Measurements from ENCODE around the gene NLRC5. TPM values are rescaled to one million over a fixed set of nuclear protein-coding genes. Genes with fewer than 3 reads are reported as not detected.

Gene NLRC5
- total RNA-seq, 4 donors from 2014 or later = 14.4 to 22.5 (median 16.6) TPM

GRCh38 chr16:57127836-57128235 is 138.5 kb downstream of the NLRC5 start:
- H3K27me3 ChIP-seq = no peaks in the 10 kb centered on the region
- peaks cover 0 to 54% (median 30%) of the 10 kb centered on the region in 4 donors for H3K36me3 ChIP-seq
- WGBS = 94% methylated on average over 6 of the region's 7 CpGs
- DNase-seq (ENCODE audit: extremely low spot score) = no peak
- H3K4me3 ChIP-seq = no peak overlapping the region
- peaks cover 0 to 8% (median 0%) of the 10 kb centered on the region in 4 donors for H3K4me1 ChIP-seq
- intact Hi-C loops (cut with DNase I) = no loop called here
- TF ChIP-seq CTCF (IDR thresholded peaks at IDR 0.05) (no peak), POLR2A (IDR thresholded peaks at IDR 0.05; ENCODE audit: low read depth) (no peak), POLR2AphosphoS5 (IDR thresholded peaks at IDR 0.05) (no peak), EP300 (IDR thresholded peaks at IDR 0.05) (no peak)
- no peaks in the 10 kb centered on the region for H3K9me3 ChIP-seq
- H3K27ac ChIP-seq (replicated peaks in 1 of 4) = no peak overlapping the region

- Histone ChIP-seq H3K27ac (replicated peaks in 1 of 4) (no peak overlapping the region), H3K4me1 (peaks cover 0 to 8% (median 0%) of the 10 kb centered on the region in 4 donors), H3K9me3 (no peaks in the 10 kb centered on the region), H3K36me3 (peaks cover 0 to 50% (median 21%) of the 10 kb centered on the region in 4 donors), H3K4me3 (no peak overlapping the region), H3K27me3 (no peaks in the 10 kb centered on the region)
- 79% methylated on average over 11 of the region's 11 CpGs for WGBS
- no peak for TF ChIP-seq POLR2A (IDR thresholded peaks at IDR 0.05; ENCODE audit: low read depth)
- intact Hi-C loops (cut with DNase I) = no loop called here
- no peak for DNase-seq (ENCODE audit: extremely low spot score)
Observed at GRCh38 chr16:57128771-57129389, 139.5 kb downstream of the NLRC5 start.

GRCh38 chr16:57130950-57131321 is 141.6 kb downstream of the NLRC5 start:
- Histone ChIP-seq H3K9me3 (no peaks in the 10 kb centered on the region), H3K27ac (replicated peaks in 1 of 4) (peak overlapping the region in 2 of 4 donors; percentile 19 to 51), H3K36me3 (peaks cover 0 to 43% (median 14%) of the 10 kb centered on the region in 4 donors), H3K27me3 (no peaks in the 10 kb centered on the region), H3K4me3 (no peak overlapping the region), H3K4me1 (peaks cover 0 to 8% (median 0%) of the 10 kb centered on the region in 4 donors)
- intact Hi-C loops (cut with DNase I) = no loop called here
- 100% methylated on average over 4 of the region's 6 CpGs for WGBS
- TF ChIP-seq POLR2A (IDR thresholded peaks at IDR 0.05; ENCODE audit: low read depth) (no peak), EP300 (IDR thresholded peaks at IDR 0.05) (no peak)
- no peak for DNase-seq (ENCODE audit: extremely low spot score)

- H3K27me3 ChIP-seq = no peaks in the 10 kb centered on the region
- no peak for DNase-seq (ENCODE audit: extremely low spot score)
- intact Hi-C loops (cut with DNase I) = no loop called here
- WGBS = 87% methylated on average over 7 of the region's 17 CpGs
- H3K9me3 ChIP-seq = no peaks in the 10 kb centered on the region
- H3K36me3 ChIP-seq = peaks cover 0 to 39% (median 11%) of the 10 kb centered on the region in 4 donors
- no peak for TF ChIP-seq POLR2AphosphoS5 (IDR thresholded peaks at IDR 0.05)
- TF ChIP-seq EP300 (IDR thresholded peaks at IDR 0.05) = no peak
- TF ChIP-seq CTCF (IDR thresholded peaks at IDR 0.05) = no peak
- TF ChIP-seq POLR2A (IDR thresholded peaks at IDR 0.05; ENCODE audit: low read depth) = no peak
- peak overlapping the region in 2 of 4 donors; percentile 6 to 51 for H3K27ac ChIP-seq (replicated peaks in 1 of 4)
- H3K4me1 ChIP-seq = peaks cover 0 to 8% (median 0%) of the 10 kb centered on the region in 4 donors
- H3K4me3 ChIP-seq = no peak overlapping the region
Observed at GRCh38 chr16:57131351-57131970, 142.1 kb downstream of the NLRC5 start.

GRCh38 chr16:57132470-57132869 is 143.1 kb downstream of the NLRC5 start:
- Histone ChIP-seq H3K4me3 (no peak overlapping the region), H3K9me3 (no peaks in the 10 kb centered on the region), H3K27ac (replicated peaks in 1 of 4) (no peak overlapping the region), H3K27me3 (no peaks in the 10 kb centered on the region), H3K4me1 (peaks cover 0 to 8% (median 0%) of the 10 kb centered on the region in 4 donors), H3K36me3 (peaks cover 0 to 44% (median 13%) of the 10 kb centered on the region in 4 donors)
- intact Hi-C loops (cut with DNase I) = no loop called here
- TF ChIP-seq POLR2A (IDR thresholded peaks at IDR 0.05; ENCODE audit: low read depth) (no peak), CTCF (IDR thresholded peaks at IDR 0.05) (no peak), POLR2AphosphoS5 (IDR thresholded peaks at IDR 0.05) (no peak), EP300 (IDR thresholded peaks at IDR 0.05) (no peak)
- 100% methylated on average over 1 of the region's 1 CpG for WGBS
- DNase-seq (ENCODE audit: extremely low spot score) = no peak

Measured in esophagus muscularis mucosa (tissue), 4 donors.